Activated CD8-positive, alpha-beta memory T cell treated with anti-CD3 and anti-CD28 coated beads, Interleukin-2, amount 50 U/mL, for 48 hours (primary cell): Measurements from ENCODE around the gene TPSG1.
"Not testable (repeated sequence)": the region's sequence is repeated elsewhere in the genome, so short reads cannot be mapped to it uniquely, and the experiment has no call there.

ENCODE experiments used
- DNase-seq: peaks from one replicate; pipeline ENCODE4 v3.0.0-alpha.2; 2020

The TPSG1 gene

GRCh38 chr16:1213796-1214372, 11.2 kb downstream of the TPSG1 start:
- DNase-seq: no peak

GRCh38 chr16:1213231-1213630, 11.8 kb downstream of the TPSG1 start:
- no peak for DNase-seq

DNA sequence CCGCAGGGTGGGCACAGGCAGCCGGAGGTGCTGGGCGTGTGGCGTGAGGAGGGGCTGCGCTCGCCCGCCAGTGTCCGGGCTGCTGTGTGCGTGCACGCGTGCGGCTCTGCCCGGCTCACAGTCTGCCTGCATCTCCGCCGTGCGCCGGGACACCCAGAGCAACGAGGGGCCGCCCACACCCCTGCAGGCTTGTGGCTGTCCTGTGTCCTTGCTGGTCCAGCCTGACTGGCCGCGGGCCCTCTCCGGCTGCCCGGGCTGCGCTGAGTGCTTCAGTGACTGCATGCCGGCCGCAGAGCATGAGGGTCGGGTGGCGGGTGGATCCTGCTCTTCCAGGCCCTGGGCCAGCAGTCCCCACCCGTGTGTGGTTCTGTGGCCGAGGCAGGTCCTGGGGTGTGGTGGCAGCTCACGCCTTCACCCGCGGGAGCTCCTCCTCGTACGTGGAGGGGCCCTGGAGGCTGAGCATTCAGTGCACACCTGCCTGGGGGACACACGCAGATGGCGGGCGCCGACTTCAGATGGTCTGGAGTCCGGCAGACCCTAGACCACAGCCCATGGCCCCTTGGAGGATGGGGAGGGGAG, 12.4 kb downstream of the TPSG1 start:
- no peak for DNase-seq

- no peak for DNase-seq
Observed at GRCh38 chr16:1211451-1212268, 13.4 kb downstream of the TPSG1 start.

- DNase-seq: no peak
Observed at GRCh38 chr16:1210461-1210860, 14.6 kb downstream of the TPSG1 start.

GRCh38 chr16:1209081-1209480, 16.0 kb downstream of the TPSG1 start:
- no peak for DNase-seq

DNA sequence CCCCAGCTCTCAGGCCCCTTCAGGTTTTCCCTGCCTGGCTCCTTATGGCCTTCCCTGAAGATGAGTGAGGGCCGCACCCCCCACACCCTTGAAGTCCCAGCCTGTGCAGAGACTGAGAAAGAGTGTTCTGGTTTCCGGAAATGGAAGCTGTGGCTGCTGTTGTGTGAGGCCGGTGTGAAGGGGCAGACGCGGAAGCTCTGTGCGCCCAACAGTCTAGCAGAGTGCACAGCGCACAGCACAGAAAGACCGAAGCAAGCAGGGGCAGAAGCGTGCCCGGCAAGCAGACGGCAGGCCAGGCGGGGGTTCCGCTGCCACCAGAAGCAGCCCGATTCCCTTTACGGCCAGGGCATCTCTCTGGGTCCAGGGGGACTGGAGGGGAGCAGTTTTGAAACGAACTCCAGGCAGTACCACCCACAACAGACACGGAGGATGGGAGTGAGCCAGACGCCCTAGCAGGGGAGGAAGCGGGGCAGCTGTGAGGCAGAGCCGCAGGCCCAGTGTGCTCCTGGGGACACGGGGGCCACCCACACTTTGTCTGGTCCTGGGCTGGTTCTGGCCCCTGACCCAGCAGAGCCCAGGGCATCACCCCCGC, 16.7 kb downstream of the TPSG1 start:
- no peak for DNase-seq

GRCh38 chr16:1206786-1207185, 18.3 kb downstream of the TPSG1 start:
- no peak for DNase-seq

DNA sequence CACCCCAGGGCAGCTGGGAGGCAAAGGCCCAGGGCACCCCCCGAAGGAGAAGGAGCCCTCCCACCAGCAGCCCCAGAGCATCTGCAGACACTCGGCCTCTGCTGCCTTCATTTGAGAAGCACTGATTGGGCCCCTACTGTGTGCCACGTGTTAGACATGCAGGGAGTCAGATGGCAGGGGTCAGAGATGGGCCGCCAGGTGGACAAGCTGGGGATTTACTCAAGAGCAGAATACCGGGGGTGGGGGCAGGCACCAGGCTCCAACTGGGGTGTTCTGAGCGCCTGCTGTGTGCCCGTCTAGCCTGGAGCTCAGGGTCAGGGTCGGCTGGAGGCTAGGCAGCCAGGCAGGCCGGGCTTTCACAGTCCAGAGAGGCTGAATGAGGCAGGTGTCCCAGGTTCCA, 18.7 kb downstream of the TPSG1 start:
- no peak for DNase-seq

GRCh38 chr16:1204933-1205332, 20.1 kb downstream of the TPSG1 start:
- DNase-seq: no peak

DNA sequence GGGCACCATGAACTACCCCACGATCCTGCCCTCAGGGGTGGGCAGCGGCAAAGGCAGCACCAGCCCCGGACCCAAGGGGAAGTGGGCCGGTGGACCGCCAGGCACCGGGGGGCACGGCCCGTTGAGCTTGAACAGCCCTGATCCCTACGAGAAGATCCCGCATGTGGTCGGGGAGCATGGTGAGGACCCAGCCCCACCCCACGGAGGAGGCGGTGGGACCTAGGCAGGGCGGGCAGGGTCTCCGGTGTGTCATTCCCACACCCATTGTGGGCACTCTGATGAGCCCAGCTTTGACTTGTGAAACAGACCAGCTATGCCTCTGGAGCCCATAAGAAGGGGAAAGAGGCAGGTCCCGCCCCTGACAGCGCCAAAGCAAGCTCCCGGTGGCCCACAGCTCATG, 22.8 kb downstream of the TPSG1 start:
- no peak for DNase-seq

- DNase-seq: no peak
Observed at GRCh38 chr16:1201444-1201843, 23.6 kb downstream of the TPSG1 start.

- no peak for DNase-seq
Observed at GRCh38 chr16:1200014-1200627, 24.9 kb downstream of the TPSG1 start.

- DNase-seq: no peak
Observed at GRCh38 chr16:1199347-1200013, 25.6 kb downstream of the TPSG1 start.

DNA sequence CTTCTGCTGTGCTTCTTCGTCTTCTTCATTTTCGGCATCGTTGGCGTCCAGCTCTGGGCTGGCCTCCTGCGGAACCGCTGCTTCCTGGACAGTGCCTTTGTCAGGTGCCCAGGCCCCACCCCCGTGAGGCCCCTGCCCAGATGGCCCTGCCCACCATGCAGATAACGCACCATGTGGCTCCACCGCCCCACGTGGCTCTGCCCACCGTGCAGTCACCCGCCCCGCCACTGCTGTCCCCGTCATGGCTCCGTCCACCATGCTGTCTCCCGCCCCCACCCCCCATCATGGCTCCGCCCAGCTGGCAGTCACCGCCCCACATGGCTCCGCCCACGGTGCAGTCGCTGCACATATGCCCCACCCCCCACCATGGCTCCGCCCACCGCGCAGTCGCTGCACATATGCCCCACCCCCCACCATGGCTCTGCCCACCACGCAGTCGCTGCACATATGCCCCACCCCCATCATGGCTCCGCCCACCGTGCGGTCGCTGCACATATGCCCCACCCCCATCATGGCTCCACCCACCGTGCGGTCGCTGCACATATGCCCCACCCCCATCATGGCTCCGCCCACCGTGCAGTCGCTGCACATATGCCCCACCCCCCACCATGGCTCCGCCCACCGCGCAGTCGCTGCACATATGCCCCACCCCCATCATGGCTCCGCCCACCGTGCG, 26.3 kb downstream of the TPSG1 start:
- DNase-seq: not testable (repeated sequence)

DNA sequence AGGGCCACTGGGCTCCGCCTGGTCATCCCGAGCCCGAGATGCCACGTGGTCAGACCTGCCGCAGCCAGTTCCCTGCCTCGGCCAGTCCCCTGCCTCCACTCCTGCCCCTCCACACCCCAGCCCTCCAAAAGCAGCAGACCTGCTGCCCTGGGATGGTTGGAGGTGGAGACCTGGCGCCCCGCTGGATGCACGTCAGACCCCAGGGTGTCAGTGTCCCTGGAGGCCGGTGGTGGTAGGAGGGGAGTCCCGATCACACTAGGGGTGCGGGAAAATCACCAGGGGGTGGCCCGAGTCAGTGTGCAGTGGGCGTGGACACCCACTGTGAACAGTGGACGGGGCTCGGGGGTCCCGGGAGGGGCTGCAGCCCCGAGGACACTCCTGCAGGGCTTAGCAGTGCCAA, 26.9 kb downstream of the TPSG1 start:
- DNase-seq: no peak

GRCh38 chr16:1197237-1197866, 27.7 kb downstream of the TPSG1 start:
- DNase-seq: no peak

- DNase-seq: no peak
Observed at GRCh38 chr16:1196494-1196893, 28.6 kb downstream of the TPSG1 start.

- no peak for DNase-seq
Observed at GRCh38 chr16:1195393-1195666, 29.7 kb downstream of the TPSG1 start.

GRCh38 chr16:1194665-1195392, 30.2 kb downstream of the TPSG1 start:
- peak; percentile 61 for DNase-seq

GRCh38 chr16:1193825-1194581, 31.1 kb downstream of the TPSG1 start:
- no peak for DNase-seq
